CD4-positive, alpha-beta T cell treated with Interleukin-4 for 4 hours (primary cell): ENCODE data around the gene KLHL14.
"Not testable (repeated sequence)": the region's sequence is repeated elsewhere in the genome, so short reads cannot be mapped to it uniquely, and the experiment has no call there.

Experiments used
- DNase-seq: peaks from one replicate; pipeline ENCODE4 v3.0.0-alpha.2; 2020

The KLHL14 gene

DNA sequence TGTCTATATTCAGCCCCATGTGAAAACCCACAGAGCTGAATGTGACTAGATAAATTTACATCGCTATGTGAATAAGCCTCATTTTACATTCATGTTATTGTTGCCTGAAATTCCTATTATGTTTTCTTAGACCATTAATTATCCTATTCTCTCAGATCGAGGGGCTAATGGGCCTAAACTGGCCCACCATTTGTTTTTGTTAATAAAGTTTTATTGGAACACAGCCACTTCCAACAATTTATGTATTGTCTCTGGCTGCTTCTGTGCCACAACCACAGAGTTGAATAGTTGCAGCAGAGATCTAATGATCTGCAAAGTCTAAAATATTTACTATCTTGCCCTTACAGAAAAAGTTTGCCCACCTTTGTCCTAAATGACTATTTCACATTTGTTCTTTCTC is 61.0 kb downstream of the KLHL14 start:
- DNase-seq = no peak

DNA sequence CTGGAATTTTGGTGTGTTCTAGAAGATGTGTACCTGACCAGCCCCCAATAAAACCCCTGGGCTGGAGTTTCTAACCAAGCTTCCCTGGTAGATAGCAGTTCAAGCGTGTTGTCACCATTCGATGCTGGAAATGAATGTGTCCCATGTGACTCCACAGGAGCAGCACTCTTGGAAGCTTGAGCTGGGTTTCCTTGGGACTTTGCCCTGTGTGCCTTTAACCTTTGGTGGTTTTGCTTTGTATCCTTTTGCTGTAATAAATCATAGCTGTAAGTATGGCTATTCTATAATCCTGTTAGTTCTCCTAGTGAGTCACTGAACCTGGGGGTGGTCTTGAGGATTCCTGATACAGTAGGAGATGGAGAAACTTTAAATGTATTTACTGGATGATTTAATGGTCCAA is 65.2 kb downstream of the KLHL14 start:
- DNase-seq = no peak

DNA sequence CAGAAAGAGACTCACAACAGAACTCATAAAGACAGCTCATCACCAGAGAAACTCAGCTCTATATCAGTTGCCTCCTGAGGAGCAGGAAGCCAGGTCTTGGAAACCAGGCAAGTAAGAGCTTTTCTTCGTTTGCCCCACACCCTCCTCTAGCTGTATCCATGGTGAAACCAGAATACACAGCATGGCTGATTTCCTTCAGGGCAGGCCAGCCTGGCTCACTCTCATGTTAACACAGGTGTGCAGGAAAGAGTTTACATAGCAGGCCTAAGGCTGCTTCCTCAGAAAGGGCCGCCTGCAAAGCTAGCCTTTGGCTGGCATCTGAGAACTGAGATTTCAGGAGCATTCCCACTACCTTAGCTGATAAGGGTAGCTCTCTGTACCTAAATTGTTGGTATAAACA is 65.7 kb downstream of the KLHL14 start:
- DNase-seq = no peak

DNA sequence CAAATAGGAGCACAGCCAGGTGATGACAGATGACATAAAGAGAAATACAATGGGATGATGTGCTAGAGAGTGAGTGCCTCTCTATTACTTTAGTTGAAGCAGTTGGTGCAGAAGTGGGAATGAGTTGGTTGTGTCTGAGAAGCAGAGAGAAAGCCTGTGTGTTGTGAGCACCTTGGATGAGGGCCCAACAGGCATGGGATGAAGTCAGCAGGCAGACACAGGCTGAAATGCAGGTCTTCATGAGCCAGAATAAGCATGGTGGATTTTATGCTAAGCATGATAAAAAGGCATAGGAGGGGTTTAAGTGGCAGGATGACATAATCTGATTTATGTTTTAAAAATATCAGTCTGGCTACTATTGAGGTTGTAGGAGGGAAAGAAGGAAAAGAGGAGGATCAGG is 71.5 kb downstream of the KLHL14 start:
- DNase-seq = no peak

DNA sequence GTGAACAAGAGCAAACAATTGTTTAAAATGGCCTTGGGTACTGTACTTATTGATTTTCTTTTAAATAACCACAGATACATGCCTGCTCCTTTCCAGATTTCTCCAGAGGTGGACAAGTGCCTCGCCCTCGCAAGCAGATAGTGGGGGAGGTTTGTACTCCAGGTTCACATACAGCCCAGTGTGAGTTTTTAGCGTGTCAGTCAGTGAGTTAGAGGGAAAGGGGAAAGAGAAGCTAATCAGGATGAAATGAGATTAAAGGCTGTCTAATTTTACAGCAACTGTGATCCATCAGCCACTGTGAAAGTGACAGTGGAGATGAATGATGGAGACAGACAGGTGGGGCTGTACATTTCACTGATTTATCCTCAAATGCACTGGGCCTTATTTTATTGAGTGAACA is 74.7 kb downstream of the KLHL14 start:
- DNase-seq = no peak

DNA sequence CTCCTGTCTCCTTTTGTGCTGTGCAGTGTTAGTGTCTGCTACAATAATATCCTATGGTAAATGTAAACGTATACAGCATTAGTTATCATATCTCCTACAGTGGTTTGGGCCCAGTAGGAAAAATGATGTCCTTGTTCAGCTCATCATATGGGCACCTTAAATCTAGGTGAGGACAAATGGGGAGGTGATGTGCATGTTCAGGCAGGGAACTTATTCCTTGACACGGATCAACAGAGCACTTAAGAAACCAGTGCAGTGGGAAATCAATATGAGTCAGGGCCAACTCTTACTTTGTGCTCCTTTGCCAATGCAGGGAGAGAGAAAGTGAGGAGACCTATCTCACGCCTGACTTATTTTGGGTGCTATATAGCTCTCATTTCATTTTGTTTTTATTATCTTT is 76.4 kb downstream of the KLHL14 start:
- no peak for DNase-seq

DNA sequence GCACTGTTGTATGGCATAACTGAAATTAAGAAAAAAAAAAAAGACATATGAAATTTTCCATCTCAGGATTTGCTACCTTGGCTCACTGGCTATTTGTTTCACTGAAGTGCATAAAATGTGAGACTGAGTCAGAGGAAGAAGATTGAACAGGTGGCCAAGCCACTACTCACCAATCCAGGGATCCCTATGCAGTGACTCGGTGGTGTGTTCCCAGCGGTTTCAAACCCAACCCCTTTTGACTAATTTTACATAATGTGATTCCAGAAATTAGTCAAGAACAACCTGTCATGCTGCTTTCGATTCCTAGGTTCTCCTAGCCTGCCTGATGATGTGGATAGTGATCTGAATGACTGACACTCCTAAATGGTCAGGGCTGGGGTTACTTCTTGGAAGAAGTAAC is 77.3 kb downstream of the KLHL14 start:
- DNase-seq = no peak

DNA sequence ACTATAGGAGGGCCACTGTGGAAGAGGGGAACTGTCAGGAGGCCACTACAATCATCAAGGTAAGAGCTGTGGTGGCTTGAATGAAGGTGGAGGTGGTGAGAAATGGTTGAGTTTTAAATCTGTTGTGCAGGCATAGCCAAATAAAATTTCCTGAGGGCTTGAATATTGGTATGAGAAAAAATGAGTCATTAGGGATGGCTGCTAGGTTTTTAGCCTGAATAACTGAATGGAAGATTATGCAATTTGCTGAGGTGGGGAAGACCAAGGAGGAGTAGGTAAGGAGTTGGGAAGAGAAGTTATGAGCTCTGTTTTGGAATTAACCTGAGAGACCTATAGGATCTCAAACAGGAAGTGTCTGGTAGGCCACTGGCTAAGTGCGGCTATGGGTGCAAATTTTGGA is 84.0 kb downstream of the KLHL14 start:
- no peak for DNase-seq

DNA sequence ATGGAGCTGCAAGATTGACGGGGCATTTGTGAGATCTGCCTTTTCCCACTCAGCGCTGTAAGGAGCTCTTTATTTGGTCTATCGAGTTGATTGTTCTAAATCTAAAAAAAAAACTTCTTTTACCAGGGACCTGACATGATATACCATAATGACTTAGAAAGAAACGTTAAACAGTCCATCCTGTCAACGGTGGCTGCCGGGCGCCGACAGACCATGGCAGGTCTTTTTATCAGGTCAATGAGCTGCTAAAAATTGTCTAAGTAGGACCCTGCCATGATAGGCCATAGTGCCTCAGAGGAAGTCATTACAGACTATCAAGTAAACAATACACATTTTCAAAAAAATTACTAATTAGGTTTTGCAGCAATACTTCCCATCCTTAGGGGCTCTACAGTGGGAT is 87.9 kb downstream of the KLHL14 start:
- DNase-seq = no peak

DNA sequence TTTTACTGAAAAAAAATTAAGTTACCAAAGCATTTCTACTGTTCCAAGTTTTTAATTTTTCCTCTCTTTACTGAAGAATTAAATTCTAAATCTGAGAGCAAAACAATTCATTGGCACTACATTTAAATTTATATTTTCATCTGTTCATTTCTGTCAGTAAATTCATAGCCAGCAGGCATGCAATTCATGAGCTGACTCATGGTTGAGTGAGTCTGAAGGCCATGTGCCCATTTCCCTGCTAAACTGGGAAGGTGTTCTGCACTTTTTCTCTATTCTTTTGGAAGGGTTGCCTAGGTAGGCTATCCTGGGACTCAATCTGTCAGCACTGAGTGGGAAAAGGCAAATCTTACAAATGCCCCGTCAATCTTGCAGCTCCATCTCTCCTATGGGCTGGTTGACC is 88.7 kb downstream of the KLHL14 start:
- DNase-seq = no peak

DNA sequence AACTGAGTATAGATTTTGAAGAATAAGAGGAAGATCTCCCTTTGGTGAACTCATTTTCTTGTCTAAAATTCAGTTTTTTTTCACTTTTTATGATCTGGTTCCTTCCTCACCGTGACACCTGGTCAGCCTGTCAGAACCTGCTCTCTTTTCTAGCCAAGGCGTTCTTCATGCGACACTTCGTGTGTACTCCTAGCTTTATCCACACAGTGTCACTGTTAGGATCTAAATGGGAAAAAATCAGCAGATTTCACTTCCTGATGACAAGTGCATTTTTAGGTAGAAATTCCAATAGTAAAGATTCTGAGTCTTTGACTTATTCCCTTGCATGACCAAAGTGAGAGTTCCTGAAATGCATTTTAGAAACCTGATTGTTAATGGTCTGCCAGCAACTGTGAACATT is 89.8 kb downstream of the KLHL14 start:
- no peak for DNase-seq

DNA sequence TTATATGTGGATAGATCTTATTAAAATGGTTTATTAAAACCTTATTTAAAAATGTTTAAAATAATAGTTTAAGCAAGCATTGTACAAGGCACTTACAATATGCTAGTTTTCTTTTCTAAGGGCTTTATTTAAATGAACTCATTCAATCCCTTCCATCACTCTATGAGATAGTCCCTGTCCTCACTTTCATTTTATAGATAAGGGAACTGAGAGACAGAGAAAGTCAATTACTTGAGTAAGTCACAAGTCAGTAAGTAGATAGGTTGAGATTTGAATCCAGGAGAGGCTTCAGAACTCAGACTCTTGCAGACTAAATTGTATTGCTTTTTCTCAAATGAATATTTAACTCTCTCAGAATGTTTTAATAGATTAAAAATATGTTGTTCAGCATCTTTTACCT is 95.2 kb downstream of the KLHL14 start:
- DNase-seq = no peak

DNA sequence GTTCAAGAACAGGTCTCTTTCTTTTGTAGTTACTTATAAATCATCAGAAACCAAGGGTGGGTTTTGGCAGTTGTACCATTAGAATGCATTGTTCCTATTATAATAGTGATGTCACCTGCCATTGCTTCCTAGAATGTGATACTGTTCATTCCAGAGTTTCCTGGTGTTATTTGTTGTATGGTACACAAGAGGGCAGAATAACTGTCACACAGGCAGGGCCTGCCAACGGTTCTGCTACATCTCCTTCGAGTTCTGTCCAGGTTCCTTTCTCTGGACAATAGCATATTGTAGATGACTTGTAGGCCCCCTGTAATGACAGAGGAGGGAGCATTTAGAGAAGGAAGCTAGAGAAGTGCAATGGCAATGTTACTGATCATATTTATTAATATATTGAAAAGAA is 98.3 kb downstream of the KLHL14 start:
- no peak for DNase-seq

DNA sequence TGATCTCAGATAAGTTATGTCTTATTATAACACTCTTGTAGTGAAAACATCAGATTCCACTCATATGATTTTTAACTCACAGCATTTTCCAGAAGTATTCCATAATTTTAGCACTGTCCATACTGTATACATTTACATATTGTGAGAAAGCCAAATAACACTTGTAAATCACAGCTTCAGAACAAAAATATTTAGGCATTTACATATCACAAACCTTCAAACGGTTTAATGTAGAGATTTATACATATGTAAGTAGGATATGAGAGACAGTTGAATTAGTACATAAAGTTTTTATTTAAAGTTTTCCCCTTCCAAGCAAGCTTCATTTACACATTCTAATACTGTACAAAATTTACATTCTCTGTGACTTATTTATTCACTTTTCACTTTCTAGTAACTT is 100.4 kb downstream of the KLHL14 start:
- DNase-seq = no peak

DNA sequence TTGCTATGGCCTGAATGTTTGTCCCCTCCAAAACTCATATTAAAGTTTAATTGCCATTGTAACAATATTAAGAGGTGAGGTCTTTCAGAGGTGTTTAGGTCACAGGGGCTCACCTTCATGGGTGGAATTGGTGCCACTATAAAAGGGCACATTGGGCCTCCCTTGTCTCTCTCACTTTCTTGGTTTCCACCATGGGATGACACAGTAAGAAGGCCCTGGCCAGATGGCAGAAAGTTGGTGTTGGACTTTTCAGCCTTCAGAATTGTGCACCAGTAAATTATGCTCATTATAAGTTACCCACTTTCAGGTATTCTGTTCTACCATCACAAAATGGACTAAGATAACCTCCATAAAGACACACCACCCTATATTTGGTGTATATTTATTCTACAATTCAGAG is 102.1 kb downstream of the KLHL14 start:
- DNase-seq = no peak

DNA sequence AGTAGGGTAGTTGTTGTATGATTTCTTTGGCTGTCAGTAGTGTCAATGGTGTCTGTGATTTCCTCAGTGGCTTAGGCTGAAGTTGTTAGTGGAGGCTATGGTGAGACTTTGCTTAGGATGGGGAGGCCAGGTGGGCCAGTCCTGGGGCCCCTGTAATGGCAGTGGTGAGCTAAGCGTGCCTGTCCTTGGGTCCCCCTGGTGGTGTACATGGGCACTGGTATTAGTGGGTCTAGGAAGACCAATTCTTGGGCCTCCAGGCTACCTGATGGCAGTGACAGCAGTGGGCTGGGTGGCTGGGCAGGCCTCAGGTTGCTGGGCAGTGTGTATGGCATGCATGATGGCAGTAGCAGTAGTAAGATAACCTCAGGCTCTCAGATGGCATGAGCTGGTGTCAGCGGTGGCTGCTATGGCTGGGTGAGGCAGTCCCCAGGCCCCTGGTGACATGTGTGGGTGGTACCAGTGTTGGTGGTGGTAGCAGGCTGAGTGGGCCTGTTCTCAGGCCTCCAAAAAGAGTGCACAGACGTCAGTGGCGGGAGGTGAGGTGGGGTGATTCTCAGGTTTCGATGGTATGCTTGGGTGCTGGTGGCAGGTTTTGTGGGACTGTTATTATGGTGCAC is 103.2 kb downstream of the KLHL14 start:
- no peak for DNase-seq

DNA sequence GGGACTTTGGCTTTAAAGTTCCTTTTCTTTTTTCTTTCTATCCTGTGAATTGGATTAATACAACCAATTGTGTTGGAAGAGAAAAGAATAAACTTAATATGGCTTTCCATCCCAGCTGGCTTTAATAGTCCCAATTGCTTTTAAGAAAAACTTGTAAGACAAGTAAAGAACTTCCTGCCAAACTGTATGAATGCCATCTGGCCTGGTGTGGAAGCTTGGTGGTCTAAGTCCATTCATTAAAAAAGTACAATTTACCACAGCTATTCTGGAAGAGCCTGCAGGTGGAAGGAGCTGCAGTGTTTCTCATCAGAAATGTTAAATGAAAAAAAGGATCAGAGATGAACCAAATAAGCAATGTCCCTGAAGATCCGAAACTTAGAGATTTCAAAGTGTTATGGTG is 103.9 kb downstream of the KLHL14 start:
- DNase-seq = no peak

DNA sequence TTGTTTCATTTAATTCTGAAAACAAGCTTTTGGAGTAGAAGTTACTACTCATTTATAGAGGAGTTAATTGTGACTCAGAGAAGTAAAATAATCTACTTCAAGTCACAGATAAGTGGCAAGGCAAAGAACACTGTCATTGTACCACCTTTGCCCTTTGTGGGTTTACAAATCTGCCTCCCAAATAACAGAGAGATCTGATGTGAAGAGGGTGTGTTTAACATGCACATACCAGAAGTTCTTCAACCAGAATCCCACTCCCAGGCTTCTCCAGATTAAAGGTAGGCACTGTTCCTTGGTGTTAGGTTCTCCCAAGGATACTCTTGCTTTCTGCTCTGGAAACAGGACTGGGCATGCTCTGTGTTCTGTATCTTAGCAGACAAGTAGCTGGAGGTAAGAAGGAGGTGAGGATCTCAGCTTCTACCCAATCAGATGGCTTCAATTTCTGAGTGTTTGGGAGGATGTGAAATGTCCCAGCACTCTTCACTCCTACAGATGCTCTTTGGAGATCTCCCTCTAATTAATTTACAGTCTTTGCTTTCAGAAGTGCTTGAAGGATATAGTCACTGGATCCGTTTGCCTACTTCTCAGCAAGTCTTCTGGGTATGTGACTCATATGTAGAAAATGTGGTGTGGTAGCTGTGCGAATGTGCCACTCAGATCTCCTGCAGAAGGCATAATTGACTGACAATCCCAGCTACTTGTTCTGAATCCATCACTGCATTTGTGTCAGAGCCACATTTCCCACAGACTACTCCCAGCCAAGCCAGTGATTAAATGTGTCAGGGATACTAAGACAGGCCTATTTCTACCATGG is 111.1 kb downstream of the KLHL14 start:
- no peak for DNase-seq

DNA sequence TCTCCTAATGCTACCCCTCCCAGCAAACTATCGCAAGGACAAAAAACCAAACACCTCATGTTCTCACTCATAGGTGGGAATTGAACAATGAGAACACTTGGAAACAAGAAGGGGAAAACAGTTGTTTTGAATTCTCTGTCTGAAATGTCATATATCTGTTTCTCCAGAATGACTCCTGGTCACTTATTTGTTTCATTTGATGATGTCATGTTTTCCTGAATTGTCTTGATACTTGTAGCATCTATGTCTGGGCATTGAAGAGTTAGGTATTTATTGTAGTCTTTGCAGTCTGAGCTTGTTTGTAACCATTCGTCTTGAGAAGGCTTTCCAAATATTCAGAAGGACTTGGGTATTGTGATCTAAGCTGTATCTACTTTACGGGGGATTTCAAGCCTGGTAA is 118.3 kb downstream of the KLHL14 start:
- DNase-seq = not testable (repeated sequence)

DNA sequence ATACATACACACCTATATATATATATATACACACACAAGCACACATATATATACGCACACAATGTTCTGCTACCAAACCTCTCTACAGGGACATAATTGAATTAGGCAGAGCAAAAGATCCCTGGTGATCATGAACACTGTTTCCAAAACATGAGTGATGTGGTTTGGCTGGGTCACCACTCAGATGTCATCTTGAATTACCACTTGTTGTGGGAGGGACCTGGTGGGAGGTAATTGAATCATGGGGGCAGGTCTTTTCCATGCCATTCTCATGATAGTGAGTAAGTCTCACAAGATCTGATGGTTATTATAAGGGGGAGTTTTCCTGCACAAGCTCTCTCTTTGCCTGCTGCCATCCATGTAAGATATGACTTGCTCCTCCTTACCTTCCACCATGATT is 135.2 kb downstream of the KLHL14 start:
- DNase-seq = not testable (repeated sequence)

DNA sequence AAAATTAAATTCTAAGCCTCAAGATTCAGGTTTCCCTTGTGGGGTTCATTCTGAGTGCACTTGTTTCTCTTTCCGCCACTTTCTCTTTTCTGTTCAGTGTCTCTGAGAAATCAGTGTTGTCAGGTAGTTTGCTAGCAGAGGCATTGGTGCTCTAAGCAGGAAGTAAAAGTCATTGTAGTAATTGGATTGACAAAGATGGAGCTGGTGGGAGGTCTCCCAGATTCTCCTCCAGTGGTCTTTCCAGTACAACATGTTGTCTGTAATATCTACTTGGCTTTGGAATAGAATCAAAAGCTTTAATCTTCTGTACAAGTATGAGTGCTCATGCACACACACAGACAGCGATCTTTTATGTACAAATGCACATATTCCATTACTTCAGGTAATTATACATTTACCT is 135.6 kb downstream of the KLHL14 start:
- no peak for DNase-seq

DNA sequence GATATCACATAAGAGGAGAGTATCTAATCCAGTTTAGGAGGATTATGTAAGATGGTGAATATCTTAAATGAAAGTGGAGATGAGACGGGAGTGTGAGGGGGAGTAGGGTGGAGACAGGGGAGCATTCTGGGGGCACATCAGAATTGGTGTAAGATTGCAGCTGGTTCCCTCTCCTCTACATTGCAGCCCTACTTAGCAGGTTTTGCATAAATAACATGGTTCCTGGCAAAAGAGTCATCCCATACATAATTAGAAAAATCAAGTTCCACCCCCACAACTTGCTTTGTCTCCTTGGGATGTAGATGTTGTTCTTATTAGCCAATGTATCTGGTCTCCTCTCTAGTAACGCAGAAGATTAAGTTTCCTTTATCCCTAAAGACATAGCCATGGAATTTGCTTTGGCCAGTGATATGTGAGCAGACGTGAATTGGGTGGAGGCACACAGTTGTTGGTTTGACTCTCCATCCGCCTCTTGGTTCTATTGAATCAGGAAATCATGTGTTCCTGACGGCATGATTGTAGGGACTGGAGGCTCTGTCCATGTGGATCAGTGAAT is 137.9 kb downstream of the KLHL14 start:
- no peak for DNase-seq

DNA sequence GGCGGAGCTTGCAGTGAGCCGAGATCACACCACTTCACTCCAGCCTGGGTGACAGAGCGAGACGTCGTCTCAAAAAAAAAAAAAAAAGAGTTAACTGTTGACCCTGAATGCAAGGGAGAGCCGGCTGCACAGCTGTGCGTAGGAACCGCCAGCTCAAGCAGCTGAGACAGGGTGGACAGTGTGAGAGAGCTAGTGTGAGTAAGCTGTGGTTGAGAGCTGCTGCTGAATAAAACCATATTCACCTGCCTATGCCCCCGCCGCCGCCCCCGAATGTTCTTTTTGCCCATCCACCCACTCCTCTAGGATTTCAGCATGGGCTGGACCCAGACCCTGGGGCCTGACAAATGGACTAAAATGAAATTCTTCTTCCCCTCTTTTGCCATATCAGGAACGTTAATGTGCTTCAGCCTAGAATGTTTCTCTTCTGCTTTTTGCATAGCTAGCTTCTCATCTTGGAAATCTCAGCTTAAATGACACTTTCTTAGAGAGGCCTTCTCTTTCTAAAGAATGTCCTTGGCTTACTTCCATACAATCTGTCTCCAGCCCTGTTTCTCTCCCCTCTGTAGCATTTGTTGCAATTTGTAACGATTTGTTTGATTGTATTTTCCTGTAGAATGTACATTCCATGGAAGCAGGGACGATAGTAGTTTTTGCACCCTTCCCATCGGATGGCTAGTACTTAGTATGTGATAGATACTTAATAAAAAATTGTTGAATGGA is 142.7 kb downstream of the KLHL14 start:
- no peak for DNase-seq

DNA sequence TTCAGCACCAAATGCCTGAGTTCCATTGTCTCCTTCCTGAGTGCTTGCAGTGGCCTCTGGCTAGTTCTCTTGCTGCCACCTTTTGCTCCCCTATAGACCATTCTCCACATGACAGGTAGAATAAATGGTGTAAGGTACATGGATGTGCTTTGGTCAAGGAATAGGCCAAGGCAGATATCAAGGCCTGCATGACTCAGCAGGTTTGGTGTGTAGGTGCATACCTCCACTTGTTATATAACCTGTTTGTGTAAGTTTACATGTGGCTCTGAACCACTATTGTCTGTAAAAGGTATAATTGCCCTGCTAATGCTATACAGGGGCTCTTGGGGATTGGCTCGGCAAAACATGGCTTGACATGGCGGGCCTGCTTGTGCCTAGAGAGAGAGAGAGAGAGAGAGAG is 143.5 kb downstream of the KLHL14 start:
- DNase-seq = no peak
